DMS79 (cell line): ENCODE results near the gene RTP4.
"Not testable (repeated sequence)": the region's sequence is repeated elsewhere in the genome, so short reads cannot be mapped to it uniquely, and the experiment has no call there.

Experiments
- DNase-seq: peaks from one replicate; lab custom pipeline; 2025; lab: John Stamatoyannopoulos, UW

The RTP4 gene

DNA sequence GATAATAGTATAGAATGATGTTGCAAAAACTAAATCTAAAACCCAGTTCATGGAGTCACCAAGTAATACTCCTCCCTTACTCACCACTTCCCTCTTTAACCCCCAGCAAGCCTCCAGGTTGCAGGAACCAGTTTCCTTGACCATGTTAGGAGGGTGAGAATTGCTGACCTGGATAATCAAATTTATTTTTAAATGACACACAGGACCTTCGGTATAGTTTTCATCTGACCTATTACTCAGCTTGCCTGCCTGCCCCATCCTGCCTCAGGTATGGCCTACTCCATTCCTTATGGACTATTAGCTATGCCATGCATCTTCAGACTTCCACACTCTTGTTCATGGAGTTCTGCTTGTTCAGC, 883 bp downstream of the RTP4 start:
- no peak for DNase-seq

DNA sequence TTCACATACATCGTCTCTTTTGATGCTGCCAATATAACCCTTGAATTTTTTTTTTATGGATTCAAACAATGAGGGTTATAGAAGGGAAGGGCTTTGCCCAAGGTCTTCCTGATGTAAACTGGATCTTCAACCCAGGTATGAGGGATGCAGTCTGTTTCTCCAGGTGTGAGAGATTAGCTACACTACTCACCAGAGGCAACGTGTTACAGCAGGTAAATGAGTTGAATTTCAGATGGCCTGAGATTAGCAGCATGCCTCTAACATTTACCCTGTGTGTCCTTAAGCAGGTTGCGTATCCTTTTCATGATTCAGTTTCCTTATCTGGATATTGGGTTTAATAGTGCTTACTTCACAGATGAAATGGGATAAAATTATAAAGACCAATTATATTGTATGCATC, 1.9 kb downstream of the RTP4 start:
- DNase-seq: no peak

GRCh38 chr3:187375581-187375980, 7.4 kb downstream of the RTP4 start:
- no peak for DNase-seq

DNA sequence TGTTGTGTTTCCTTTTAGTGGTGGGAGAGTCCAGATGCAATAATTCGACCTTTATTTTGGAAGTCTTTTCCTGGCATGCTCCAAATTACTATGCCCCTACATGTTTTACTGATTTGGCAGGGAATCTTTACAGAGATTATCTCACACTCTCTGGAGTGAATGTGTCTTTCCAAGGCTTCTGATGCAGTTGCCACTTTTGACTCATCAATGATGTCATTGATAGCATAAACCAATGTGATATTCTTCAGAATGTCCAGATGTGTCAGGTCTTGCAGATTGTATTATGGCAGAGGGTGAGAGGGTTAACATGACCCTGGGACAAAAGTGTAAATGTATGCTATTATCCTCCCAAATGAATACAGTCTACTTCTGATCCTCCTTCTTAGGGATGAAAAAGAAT, 9.7 kb downstream of the RTP4 start:
- no peak for DNase-seq

DNA sequence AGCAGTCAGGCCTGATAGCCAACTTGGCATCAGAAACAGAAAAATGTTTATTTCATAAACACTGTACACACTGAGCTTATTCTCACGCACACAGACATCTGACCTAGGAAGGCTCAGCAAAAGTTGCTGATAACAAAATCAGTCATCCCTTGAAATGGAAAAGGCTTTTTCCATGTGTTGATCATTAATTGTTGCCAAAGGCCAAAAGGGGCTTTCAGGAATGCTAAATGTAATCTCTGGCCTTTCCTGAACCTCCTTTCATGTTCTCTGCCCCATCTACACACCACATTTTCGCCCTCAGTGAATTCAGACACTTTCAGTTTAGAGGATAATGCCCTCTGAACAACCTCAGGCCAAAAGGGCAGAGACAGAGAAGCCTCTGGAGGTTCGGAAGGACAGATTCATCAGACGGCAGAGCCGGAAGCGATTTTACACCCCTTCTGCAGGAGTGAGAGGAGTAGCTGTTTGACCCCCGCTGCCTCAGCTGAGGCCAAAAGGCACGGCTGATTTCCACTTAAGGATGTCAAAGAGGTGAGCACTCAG, 14.5 kb downstream of the RTP4 start:
- no peak for DNase-seq

- DNase-seq: no peak
Measured at GRCh38 chr3:187383246-187383645, 15.1 kb downstream of the RTP4 start.

- no peak for DNase-seq
Measured at GRCh38 chr3:187385296-187385695, 17.1 kb downstream of the RTP4 start.

DNA sequence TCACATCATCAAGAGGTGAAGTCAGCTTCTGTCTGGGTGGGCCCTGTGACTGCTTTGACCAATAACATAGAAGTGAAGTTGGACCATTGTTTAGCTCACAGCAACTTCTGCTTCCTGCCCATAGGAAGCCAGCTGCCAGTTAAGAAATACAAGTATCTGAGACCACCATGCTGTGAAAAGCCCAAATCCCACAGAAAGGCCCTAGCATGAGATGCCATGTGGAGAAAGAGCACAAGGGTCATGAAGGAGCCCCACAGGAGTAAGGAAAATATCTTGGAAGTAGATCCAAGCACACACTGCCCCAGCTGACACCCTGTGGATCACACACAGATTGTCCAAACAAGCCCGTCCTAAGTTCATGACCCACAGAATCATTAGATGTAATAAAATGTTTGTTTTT, 28.5 kb downstream of the RTP4 start:
- DNase-seq: no peak

DNA sequence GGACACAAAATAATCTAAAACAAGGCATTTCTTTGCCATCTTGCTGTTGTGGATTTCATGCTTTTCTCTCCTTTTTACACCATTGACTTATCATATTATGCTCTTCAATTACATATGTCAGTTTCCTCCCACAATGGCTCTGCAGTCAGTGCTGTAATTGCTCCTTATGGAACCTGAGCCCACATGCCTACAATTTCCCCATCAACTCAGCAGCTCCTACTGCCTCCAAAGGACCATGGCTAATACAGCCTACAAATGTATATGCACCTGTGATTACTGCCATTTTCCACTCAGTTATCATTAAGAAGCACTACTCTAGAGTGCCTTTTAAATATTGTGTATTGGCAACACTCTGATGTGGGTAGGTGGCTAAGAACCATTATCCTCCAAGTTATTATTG, 30.8 kb downstream of the RTP4 start:
- DNase-seq: no peak

- DNase-seq: no peak
Measured at GRCh38 chr3:187400756-187401155, 32.6 kb downstream of the RTP4 start.

DNA sequence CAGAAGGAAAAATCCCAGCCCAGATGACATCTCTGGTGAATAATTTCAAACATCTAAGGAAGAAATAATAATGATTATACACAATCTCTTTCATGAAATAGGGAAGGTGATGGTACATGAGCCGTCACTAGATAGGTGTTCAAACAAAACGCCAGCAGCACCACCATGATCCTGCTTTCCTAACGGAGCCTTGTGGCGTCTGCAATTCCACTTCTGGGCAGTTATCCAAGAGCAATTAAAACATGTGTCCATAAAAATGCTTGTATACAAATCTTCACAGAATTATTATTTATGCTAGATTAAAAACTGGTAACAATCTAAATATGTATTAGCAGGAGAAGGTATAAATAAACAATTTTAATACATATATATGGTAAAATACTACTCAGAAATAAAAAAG, 33.7 kb downstream of the RTP4 start:
- DNase-seq: no peak

GRCh38 chr3:187403768-187404288, 35.6 kb downstream of the RTP4 start:
- DNase-seq: no peak

DNA sequence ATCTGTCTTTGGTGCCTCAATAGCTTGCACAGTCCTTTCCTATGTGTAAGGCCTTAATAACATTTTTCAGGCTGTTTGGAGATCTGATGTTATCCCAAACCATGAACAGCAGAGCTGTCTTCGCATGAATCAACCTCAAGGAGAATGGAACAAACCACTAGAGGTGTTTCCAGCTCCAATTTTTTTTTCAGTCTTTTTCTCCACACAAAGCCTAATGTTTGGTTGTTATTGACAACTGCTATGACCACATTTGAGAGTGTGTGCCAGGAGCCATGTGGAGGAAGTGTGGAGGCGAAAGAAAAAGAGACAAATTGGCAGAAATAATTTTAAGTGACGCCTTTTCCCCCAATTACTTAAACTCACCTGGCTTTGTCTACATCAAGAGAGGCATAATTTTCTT, 38.7 kb downstream of the RTP4 start:
- DNase-seq: no peak

DNA sequence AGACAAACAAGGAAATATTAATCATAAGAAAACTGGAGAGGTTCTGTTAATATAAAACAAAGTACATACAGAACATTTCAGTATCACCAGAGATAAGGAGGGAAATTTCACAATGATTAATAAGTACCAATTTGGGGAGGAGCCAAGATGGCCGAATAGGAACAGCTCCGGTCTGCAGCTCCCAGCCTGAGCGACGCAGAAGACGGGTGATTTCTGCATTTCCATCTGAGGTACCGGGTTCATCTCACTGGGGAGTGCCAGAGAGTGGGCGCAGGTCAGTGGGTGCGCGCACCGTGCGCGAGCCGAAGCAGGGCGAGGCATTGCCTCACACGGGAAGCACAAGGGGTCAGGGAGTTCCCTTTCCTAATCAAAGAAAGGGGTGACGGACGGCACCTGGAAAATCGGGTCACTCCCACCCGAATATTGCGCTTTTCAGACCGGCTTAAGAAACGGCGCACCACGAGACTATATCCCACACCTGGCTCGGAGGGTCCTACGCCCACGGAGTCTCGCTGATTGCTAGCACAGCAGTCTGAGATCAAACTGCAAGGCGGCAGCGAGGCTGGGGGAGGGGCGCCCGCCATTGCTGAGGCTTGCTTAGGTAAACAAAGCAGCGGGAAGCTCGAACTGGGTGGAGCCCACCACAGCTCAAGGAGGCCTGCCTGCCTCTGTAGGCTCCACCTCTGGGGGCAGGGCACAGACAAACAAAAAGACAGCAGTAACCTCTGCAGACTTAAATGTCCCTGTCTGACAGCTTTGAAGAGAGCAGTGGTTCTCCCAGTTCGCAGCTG, 44.0 kb downstream of the RTP4 start:
- not testable (repeated sequence) for DNase-seq
